Inflammatory macrophage (primary cell): Measurements from ENCODE around the gene ATM.
"Not testable (repeated sequence)": the region's sequence is repeated elsewhere in the genome, so short reads cannot be mapped to it uniquely, and the experiment has no call there.

ENCODE experiments used
- DNase-seq, 2 donors: peaks; one replicate each; pipeline ENCODE4 v3.0.0-alpha.2; 2020 to 2022

Gene ATM

DNA sequence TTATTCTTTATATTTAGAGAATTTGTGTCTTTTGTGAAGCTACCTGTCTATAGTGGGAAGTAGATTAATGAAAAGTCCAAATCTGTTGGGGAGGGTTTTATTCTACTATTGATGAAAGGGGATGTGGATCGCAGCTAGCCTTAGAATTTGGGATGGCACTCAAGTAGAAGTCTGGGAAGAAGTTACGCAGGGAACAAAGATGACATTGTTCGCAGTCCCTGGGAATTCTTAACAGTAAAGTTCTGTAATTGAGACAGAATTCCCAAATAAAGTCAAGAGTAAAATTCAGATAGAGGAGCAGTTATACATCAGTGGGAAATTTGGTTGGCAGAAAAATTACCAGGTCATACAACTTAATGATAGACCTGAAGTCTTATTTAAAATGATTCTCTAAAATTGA lies 64.1 kb downstream of the ATM start:
- no peak for DNase-seq

DNA sequence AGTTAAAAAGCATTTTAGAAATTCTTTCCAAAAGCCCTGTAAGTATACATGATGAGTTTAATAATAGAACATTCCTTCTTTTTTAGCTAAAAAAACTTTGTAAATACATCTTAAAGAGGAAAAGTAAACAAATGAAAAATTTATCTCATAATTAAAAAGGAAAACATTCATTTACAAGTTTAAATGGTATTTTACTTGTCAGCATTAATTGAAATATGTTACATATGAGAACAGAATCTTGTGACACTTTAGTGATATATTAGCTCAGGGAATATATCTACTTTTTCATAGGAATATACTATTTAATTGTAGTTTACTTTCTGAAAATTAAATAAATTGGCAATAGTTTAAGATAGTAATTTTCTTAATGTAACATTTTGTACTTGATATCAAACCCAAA lies 66.2 kb downstream of the ATM start:
- not testable (repeated sequence) for DNase-seq

GRCh38 chr11:108289699-108290098 lies 66.8 kb downstream of the ATM start:
- no peak for DNase-seq

GRCh38 chr11:108293229-108293628 lies 70.4 kb downstream of the ATM start:
- DNase-seq = no peak

DNA sequence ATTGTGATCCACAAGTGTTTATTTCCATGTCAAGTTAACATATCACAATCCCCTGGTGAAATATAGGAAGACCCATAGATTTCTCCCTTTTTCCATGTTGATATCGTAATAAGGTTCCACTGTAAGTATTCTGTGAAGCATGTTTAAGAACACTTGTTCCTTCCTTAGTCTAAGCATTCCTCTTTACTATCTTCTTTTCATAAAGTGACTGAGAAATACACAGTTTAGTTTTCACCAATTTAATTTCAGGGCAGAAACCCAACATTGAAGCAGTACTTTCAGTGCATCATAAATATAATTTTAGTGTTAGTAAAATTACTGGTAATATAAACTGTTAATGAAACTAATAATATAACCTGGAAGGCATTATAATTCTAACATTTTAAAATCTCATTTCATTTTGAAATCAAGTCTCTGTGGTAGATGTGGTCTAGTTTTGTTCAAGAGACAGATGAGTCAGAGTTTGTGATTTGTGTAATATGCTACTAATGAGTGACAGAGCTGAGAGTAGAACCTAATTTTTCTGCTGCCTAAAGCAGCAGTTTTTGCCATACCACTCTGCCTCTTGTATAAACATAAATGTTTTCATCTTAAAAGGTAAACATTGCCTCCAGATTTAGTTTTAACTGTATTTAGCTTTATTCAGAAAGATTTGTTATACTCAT lies 79.4 kb downstream of the ATM start:
- no peak for DNase-seq

- no peak for DNase-seq
Measured at GRCh38 chr11:108307751-108308150, 84.9 kb downstream of the ATM start.

DNA sequence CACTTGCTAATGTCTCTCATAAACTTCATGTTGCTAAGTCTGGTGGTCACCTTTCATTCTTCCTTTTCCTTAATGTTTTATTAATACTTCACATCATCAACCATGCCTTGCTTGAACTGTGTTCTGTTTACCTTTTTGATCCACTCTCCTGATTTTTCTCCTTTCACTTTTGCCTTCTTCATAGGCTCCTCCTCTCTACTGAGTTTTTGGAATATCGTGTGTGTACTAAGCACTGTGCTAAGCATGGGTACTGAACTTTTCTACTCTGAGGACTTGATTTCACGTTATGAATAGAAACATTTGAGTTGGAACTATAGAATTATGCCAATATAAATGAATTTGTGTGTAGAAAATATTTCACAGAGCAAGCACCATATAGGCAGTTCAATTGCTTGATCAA lies 90.6 kb downstream of the ATM start:
- DNase-seq = no peak

DNA sequence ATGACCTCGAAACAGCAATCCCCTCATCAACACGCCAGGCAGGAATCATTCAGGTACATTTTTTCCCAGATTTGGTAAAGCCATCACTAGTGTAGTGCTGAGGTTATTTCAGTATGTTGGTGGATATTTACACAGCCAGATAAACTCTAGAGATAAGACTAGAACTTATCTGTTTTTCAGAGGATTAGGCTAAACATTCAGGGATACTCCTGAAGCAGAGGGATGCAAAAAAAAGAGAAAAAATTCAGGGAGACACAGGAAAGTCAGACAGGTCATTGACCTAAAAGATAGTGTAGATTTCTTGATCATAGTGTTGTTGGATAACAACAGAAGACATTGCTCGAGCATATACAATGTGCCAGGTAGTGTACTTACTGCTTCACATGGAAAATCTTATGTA lies 93.2 kb downstream of the ATM start:
- DNase-seq = no peak

DNA sequence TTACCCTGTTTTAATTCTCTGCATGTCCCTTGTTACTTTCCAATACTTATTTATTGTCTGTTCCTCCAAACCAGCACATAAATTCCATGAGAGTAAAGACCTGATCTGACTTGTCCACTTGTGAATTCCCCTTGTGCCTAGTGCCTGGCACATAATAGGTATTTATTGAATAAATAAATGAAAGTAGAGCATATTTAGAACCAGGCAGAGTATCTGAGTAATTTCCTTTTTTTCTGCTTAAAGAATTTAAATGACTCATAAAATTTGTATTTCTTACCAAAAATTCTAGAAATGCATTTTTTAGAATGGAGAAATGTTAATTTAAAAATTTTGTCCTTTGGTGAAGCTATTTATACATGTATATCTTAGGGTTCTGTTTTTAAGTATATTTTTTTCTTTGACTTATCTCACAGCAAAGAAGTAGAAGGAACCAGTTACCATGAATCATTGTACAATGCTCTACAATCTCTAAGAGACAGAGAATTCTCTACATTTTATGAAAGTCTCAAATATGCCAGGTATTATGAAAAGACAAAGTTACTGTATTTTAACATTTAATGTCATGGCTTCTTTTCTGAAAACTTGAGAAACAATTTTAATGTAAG lies 96.8 kb downstream of the ATM start:
- DNase-seq = no peak

GRCh38 chr11:108322666-108323065 lies 99.8 kb downstream of the ATM start:
- DNase-seq = no peak

GRCh38 chr11:108324587-108324986 lies 101.7 kb downstream of the ATM start:
- peak in 1 of 2 donors; percentile 59 for DNase-seq

GRCh38 chr11:108333403-108333899 lies 110.6 kb downstream of the ATM start:
- DNase-seq = no peak

DNA sequence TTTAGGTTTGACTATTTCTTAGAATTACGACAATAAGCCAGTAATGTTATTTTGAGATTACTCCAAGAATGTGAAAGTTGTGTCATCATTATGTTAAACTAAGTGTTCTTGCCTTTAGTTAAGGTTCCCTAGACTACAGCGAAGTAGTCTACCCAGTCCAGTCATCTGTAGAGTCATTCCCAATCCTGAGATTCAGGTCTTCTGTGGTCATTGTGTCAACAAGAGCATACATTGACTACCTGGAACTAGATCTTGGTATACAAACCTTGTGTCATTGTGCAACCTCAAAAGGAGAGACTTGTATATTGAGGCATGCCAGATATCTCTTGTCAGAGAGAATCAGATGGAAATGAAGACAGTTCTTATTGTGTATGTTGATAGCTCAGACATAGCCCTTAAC lies 115.9 kb downstream of the ATM start:
- no peak for DNase-seq

GRCh38 chr11:108340973-108341372 lies 118.1 kb downstream of the ATM start:
- no peak for DNase-seq

GRCh38 chr11:108341654-108342053 lies 118.8 kb downstream of the ATM start:
- DNase-seq = no peak

DNA sequence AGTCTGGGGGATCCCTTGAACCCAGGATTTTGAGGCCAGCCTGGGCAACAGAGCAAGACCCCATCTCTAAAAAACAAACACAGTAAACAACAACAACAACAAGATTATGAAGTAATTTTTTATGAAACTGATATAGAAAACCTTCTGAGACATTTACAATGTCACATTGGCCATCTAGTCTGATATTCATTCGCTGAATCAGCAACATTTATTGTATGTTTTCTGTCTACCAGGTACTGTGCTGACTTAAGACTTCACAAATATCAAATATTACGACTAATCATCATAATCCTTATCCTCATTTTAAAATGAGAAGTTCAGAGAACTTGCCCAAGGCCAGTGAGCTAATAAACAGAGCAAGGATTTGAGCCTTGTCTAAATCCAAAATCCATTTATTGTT lies 120.8 kb downstream of the ATM start:
- DNase-seq = no peak

DNA sequence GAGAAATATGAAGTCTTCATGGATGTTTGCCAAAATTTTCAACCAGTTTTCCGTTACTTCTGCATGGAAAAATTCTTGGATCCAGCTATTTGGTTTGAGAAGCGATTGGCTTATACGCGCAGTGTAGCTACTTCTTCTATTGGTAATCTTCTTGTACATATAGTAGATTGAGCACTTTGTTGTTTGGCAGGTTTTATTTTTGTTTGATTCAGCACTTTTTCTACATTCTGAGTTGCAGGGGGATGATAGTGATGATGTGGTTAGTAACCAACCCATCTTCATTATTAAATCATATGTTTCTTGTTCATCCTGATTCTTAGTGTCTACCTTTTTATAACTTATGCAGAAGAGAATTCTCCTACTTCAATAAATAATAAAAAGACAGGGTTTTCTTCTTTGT lies 122.9 kb downstream of the ATM start:
- DNase-seq = no peak

DNA sequence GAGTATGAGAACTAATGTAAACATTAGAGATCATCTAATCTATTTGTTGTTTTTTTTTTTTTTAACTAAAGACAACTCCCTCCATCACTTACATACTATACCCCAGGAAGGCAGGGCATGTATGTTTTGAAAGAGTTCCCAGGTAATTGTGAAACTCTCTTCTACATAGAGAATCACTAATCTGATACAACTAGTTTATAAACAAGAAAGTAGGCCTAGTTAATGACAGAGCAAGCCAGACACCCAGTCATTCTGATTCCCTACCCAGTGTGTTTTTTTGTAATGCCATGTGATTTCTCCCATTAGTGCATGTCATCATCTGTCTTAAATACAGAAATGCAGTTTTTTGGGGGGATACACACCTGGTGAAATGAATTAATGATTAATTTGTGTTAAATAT lies 123.6 kb downstream of the ATM start:
- DNase-seq = no peak

DNA sequence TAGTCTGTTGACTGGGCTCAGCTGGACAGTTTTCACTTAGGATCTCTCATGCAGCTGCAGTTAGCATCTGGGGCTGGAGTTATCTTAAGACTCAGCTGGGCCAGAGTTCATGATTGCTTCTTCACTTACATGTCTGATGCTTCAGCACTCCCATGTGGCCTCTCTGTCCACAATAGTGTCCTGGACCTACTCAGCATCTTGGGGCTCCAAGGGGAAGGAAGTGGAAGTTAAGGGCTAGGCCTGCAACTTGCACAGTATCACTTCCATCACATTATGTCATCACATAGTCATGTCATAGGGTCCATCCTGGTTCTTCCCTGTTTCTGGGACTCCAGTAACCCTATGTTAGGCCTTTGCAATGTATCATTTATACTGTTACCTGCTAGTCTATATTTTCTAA lies 128.6 kb downstream of the ATM start:
- DNase-seq = peak; percentile 18 to 22

GRCh38 chr11:108364159-108364558 lies 141.3 kb downstream of the ATM start:
- DNase-seq = no peak

DNA sequence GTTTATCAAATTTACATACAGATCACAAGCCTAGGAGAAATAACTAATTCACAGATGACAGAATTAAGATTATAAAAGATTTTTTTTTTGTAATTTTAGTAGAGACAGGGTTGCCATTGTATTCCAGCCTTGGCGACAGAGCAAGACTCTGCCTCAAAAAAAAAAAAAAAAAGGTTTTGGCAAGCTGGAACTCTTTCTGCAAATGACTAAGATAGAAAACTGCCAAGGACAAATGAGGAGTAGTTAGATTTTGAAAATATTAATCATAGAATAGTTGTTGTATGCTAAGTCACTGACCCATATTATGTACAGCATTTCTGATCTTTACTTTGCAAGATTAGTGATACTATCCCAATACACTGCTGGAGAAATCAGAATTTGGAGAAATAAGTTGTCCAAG lies 145.3 kb downstream of the ATM start:
- no peak for DNase-seq

GRCh38 chr11:108369064-108369463 lies 146.2 kb downstream of the ATM start:
- no peak for DNase-seq

DNA sequence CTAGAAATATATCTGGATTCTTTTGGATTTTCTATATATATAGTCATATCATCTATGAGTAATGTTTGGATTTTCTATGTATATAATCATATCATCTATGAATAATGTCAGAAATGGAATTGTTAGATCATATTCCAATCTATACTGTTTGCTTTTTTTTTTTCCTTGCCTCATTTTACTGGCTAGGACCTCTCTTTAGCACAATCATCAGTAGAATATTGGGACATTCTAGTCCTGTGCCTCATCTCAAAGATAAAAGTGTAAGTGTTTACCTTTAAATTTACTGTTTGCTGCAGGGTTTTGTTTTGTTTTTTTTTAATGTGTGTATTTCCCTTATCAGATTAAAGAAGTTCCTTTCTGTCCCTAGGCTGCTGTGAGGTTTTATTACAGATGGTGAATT lies 147.4 kb downstream of the ATM start:
- DNase-seq = no peak

DNA sequence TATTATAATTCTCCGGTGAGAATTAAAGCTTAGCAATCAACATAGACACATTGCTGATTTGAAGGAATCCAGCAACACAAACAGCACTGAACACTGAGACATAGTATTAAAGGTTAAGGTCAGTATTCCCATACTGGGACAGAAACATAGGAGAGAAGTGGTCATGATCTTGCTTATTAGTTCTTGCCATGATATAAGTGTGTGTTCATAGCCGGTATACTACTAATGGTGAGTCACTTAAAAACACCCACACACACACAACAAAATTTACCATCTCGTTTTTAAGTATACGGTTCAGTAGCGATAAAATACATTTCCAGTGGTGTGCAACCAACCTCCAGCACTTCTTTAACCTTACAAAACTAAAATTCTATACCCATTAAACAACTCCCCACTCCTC lies 148.1 kb downstream of the ATM start:
- DNase-seq = no peak

- DNase-seq = not testable (repeated sequence)
Measured at GRCh38 chr11:108373505-108373904, 150.6 kb downstream of the ATM start.
